ENCODE data around the gene C11orf71.

C11orf71 gene

GRCh38 chr11:114413958-114414357 lies 13.6 kb upstream of the C11orf71 start:
- Histone ChIP-seq H3K9me3 (ENCODE audit: severe bottlenecking) (no peaks in the 10 kb centered on the region), H3K36me3 (peaks cover 11% of the 10 kb centered on the region), H3K27ac (no peak overlapping the region), H3K27me3 (ENCODE audit: insufficient read depth, low read depth, severe bottlenecking) (no peaks in the 10 kb centered on the region), H3K4me3 (ENCODE audit: low read depth, low read length) (no peak overlapping the region)
- no peak for TF ChIP-seq CTCF (IDR thresholded peaks at IDR 0.05; ENCODE audit: low read depth, low read length)
- DNase-seq = no peak

- no peak for TF ChIP-seq CTCF (IDR thresholded peaks at IDR 0.05; ENCODE audit: low read depth, low read length)
- H3K27me3 ChIP-seq (ENCODE audit: insufficient read depth, low read depth, severe bottlenecking) = no peaks in the 10 kb centered on the region
- no peak overlapping the region for H3K4me3 ChIP-seq (ENCODE audit: low read depth, low read length)
- H3K36me3 ChIP-seq = peaks cover 14% of the 10 kb centered on the region
- no peaks in the 10 kb centered on the region for H3K9me3 ChIP-seq (ENCODE audit: severe bottlenecking)
- H3K27ac ChIP-seq = no peak overlapping the region
- no peak for DNase-seq
Measured at GRCh38 chr11:114412946-114413345, 12.6 kb upstream of the C11orf71 start.

- Histone ChIP-seq H3K27me3 (ENCODE audit: insufficient read depth, low read depth, severe bottlenecking) (no peaks in the 10 kb centered on the region), H3K27ac (peak overlapping the region; percentile 98), H3K9me3 (ENCODE audit: severe bottlenecking) (no peaks in the 10 kb centered on the region), H3K4me3 (ENCODE audit: low read depth, low read length) (peak overlapping the region; percentile 94), H3K36me3 (peaks cover 37% of the 10 kb centered on the region)
- DNase-seq = no peak
- no peak for TF ChIP-seq CTCF (IDR thresholded peaks at IDR 0.05; ENCODE audit: low read depth, low read length)
Measured at GRCh38 chr11:114401311-114401710, 1.0 kb upstream of the C11orf71 start.

- H3K4me3 ChIP-seq (ENCODE audit: low read depth, low read length) = peak overlapping the region; percentile 94
- H3K9me3 ChIP-seq (ENCODE audit: severe bottlenecking) = no peaks in the 10 kb centered on the region
- H3K27ac ChIP-seq = peak overlapping the region; percentile 98
- peaks cover 32% of the 10 kb centered on the region for H3K36me3 ChIP-seq
- no peak for DNase-seq
- H3K27me3 ChIP-seq (ENCODE audit: insufficient read depth, low read depth, severe bottlenecking) = no peaks in the 10 kb centered on the region
- TF ChIP-seq CTCF (IDR thresholded peaks at IDR 0.05; ENCODE audit: low read depth, low read length) = no peak; the same call in 1 of the 2 replicates
Measured at GRCh38 chr11:114400915-114401223, 558 bp upstream of the C11orf71 start.

GRCh38 chr11:114399490-114400215 lies 658 bp downstream of the C11orf71 start:
- peak overlapping the region; percentile 98 for H3K27ac ChIP-seq
- H3K36me3 ChIP-seq = peaks cover 21% of the 10 kb centered on the region
- no peaks in the 10 kb centered on the region for H3K27me3 ChIP-seq (ENCODE audit: insufficient read depth, low read depth, severe bottlenecking)
- no peak for TF ChIP-seq CTCF (IDR thresholded peaks at IDR 0.05; ENCODE audit: low read depth, low read length)
- no peaks in the 10 kb centered on the region for H3K9me3 ChIP-seq (ENCODE audit: severe bottlenecking)
- peak overlapping the region; percentile 94 for H3K4me3 ChIP-seq (ENCODE audit: low read depth, low read length)
- peak; percentile 73 for DNase-seq
